GM18909 (cell line): ENCODE results near the gene AMY1A.
"Not testable (repeated sequence)": the region's sequence is repeated elsewhere in the genome, so short reads cannot be mapped to it uniquely, and the experiment has no call there.

Experiments used
- ATAC-seq: cut with Tn5 transposase; IDR thresholded peaks from one replicate; pipeline ENCODE4 v1.9.1; 2021; ENCODE audit warnings: mild to moderate bottlenecking; ENCODE audit not compliant: unreplicated experiment, poor library complexity

AMY1A gene

GRCh38 chr1:103655460-103655859, at the start of gene AMY1A:
Gene AMY1A, plus strand, starts transcription at chr1:103655760. Its CDS starts 571 bp downstream, at chr1:103656331.
- ATAC-seq, result not testable (repeated sequence)

DNA sequence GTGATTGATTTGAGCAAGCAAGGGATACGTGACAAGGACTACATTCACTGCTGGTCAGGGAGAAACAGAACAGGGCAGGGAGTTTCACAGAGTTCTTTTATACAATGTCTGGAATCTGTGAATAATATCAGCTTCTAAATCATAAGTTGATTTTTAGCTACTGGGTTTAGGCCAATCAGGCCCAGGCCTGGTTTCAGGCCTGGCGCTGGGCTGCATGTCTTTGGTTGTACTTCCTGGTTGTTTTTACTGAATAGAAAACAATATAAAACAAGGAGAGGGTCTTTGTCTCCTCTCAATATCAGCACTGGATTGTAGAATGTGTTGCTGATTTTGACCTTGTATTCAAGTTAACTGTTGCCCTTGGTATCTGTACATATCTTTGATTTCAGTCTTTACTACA, 39.2 kb upstream of the AMY1A start:
- ATAC-seq, result no peak

DNA sequence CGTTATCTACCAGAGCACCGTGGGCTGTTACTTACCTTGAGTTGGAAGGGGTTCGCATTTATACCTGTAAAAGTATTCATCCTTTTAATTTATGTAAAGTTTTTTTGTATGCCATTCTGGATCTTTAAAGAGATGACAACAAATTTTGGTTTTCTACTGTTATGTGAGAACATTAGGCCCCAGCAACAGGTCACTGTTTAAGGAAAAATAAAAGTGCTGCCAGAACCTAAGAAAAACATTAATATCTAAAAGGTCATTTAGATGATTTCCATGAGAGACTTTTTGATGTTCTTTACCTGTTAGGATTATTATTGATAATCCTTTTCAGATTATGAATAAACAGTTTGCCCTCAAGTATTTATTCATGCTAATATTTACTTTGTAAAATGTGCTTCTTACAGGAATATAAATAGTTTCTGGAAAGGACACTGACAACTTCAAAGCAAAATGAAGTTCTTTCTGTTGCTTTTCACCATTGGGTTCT, 38.5 kb upstream of the AMY1A start, which contains the start of gene AMY2A:
Gene AMY2A (plus strand): TSS at position 434 of the 484 bp plus-strand sequence. CDS start 14 bp downstream, at position 448.
- not testable (repeated sequence) for ATAC-seq

- ATAC-seq, result not testable (repeated sequence)
Observed at GRCh38 chr1:103627436-103627835, 28.1 kb upstream of the AMY1A start.

- not testable (repeated sequence) for ATAC-seq
Observed at GRCh38 chr1:103641194-103641593, 14.4 kb upstream of the AMY1A start.

DNA sequence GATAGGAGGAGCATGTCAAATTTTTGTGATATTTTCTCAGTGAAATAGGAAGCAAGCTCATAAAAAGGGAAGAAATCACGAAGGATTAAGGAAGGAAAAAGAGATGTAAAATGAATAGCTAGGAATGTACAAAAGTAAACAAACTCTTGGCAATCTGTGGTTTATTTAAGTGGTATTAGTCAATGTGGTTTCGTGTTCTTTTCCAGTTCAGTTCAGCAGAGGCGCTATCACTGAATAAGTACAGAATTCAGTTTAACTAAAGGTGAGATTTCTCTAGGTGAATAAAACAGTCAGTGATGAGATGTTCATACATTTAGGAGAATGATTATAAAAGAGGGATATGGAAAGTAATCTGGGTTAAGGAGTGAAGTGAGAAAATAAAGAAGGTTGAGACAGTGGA, 11.7 kb upstream of the AMY1A start:
- ATAC-seq, result not testable (repeated sequence)

DNA sequence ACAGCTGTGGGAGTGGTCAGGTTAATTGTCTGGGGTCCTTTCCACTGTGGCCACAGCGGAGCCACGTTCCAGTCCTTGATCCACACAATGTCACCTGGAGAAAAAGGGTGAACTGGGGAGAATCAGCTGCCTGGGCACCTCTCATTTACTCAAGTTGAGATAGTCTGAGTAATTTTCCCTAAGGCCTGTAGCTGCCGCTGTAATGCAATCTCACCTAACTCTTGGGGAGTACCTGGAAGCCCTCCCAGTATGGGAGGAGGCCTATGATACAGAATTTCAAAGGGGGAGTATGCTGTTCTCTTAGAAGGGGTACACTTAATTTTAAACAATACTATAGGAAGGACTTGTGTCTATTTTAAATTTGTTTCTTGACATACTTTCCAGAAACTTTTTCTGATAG, 5.3 kb upstream of the AMY1A start:
- ATAC-seq, result not testable (repeated sequence)

- not testable (repeated sequence) for ATAC-seq
Observed at GRCh38 chr1:103650889-103651288, 4.7 kb upstream of the AMY1A start.

DNA sequence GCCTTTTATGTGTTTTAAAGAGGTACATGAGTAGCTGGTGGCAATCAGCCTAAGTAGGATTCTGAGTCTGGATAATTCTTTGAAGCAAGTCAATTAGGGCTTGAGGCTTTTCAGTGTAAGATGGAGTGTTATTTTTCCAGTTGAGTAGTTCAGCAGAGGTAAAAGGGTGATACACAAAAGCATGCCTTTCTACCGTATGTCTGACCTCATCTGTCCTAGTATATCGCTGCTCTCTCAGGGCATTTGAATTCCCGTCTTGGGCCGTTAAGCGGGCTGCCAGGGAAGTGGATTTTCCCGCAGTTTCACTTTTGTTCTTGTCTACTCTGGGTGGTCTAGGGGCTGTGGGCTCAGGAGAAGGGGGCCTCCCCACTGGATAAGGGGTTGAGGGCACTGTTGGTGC, 1.4 kb upstream of the AMY1A start:
- ATAC-seq, result not testable (repeated sequence)

DNA sequence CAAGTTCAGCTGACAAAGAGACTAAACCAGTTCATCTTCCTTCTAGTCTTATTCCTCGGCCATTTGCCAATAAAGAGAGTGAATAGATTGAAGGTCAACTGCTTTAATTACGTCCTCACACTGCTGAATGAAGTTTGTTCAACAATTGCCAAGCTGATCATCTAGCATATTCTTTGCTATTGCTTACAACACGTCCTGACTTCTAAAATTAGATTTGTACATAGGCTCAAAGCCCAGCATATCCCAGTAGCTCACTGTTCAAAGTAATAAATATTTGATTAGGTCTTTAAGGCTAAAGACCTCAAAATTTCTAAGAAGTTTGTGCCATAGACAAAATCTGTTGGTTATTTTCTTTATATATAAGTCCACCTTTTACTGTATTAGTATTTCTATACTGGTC, 20.8 kb downstream of the AMY1A start:
- ATAC-seq, result not testable (repeated sequence)

DNA sequence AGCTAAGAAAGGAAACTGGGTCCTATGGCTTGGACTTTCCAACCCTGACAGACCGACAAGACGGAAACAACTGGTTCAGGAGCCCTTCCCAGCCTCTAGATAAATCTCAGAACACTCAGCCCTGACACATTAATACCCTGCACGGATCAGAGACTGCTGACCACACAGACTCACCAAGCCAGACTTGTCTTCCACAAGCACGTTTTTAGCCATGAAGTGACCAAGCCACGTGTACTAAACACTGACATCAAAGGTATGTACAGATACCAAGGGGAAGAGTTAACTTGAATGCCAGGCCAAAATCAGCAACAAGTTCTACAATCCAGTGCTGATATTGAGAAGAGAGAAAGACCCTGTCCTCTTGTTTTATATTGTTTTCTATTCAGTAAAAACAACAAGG, 40.5 kb downstream of the AMY1A start, which contains the start of gene AMY1B:
Gene AMY1B (minus strand): TSS at position 101 of the 400 bp plus-strand sequence. CDS start 571 bp downstream, outside the sequence.
- not testable (repeated sequence) for ATAC-seq

DNA sequence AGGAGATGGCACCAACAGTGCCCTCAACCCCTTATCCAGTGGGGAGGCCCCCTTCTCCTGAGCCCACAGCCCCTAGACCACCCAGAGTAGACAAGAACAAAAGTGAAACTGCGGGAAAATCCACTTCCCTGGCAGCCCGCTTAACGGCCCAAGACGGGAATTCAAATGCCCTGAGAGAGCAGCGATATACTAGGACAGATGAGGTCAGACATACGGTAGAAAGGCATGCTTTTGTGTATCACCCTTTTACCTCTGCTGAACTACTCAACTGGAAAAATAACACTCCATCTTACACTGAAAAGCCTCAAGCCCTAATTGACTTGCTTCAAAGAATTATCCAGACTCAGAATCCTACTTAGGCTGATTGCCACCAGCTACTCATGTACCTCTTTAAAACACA, 41.9 kb downstream of the AMY1A start:
- not testable (repeated sequence) for ATAC-seq

GRCh38 chr1:103700669-103701068, 45.1 kb downstream of the AMY1A start:
- ATAC-seq, result not testable (repeated sequence)

GRCh38 chr1:103701256-103701655, 45.7 kb downstream of the AMY1A start:
- ATAC-seq, result not testable (repeated sequence)

DNA sequence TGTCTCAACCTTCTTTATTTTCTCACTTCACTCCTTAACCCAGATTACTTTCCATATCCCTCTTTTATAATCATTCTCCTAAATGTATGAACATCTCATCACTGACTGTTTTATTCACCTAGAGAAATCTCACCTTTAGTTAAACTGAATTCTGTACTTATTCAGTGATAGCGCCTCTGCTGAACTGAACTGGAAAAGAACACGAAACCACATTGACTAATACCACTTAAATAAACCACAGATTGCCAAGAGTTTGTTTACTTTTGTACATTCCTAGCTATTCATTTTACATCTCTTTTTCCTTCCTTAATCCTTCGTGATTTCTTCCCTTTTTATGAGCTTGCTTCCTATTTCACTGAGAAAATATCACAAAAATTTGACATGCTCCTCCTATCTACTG, 52.1 kb downstream of the AMY1A start:
- ATAC-seq, result not testable (repeated sequence)

DNA sequence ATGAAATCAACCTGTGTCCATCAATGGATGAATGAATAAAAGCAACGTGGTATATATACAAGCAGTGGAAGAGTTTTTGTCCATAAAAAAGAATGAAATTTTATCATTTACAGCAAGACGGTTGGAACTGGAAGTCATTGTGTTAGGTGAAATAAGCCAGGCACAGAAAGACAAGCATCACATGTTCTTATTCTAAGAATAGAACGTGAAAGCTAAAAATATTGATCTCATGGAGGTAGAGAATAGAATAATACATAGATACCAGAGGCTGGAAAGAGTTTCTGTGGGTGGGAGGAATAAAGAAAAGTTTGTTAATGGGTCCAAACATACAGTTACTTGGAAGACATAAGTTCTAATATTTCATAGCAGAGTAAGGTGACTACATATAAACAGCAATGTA, 54.8 kb downstream of the AMY1A start:
- ATAC-seq, result not testable (repeated sequence)
